ENCODE measurements around the gene LYPD1.

LYPD1 gene

GRCh38 chr2:132697556-132698205 is 27.7 kb upstream of the LYPD1 start:
- DNase-seq (ENCODE audit: low spot score) = no peak
- no peak for TF ChIP-seq CTCF (IDR thresholded peaks at IDR 0.05; ENCODE audit: extremely low read depth, missing control alignments)

GRCh38 chr2:132692816-132693215 is 22.8 kb upstream of the LYPD1 start:
- TF ChIP-seq CTCF (IDR thresholded peaks at IDR 0.05; ENCODE audit: extremely low read depth, missing control alignments) = no peak
- no peak for DNase-seq (ENCODE audit: low spot score)

GRCh38 chr2:132691556-132691955 is 21.6 kb upstream of the LYPD1 start:
- no peak for DNase-seq (ENCODE audit: low spot score)
- TF ChIP-seq CTCF (IDR thresholded peaks at IDR 0.05; ENCODE audit: extremely low read depth, missing control alignments) = no peak

GRCh38 chr2:132690664-132691303 is 20.8 kb upstream of the LYPD1 start:
- DNase-seq (ENCODE audit: low spot score) = no peak
- TF ChIP-seq CTCF (IDR thresholded peaks at IDR 0.05; ENCODE audit: extremely low read depth, missing control alignments) = no peak

GRCh38 chr2:132681766-132682165 is 11.8 kb upstream of the LYPD1 start:
- no peak for DNase-seq (ENCODE audit: low spot score)
- no peak for TF ChIP-seq CTCF (IDR thresholded peaks at IDR 0.05; ENCODE audit: extremely low read depth, missing control alignments)

- TF ChIP-seq CTCF (IDR thresholded peaks at IDR 0.05; ENCODE audit: extremely low read depth, missing control alignments) = no peak
- no peak for DNase-seq (ENCODE audit: low spot score)
These were observed 10.5 kb upstream of the LYPD1 start for GRCh38 chr2:132680544-132680943.

GRCh38 chr2:132678483-132678882 is 8.5 kb upstream of the LYPD1 start:
- no peak for TF ChIP-seq CTCF (IDR thresholded peaks at IDR 0.05; ENCODE audit: extremely low read depth, missing control alignments)
- DNase-seq (ENCODE audit: low spot score) = no peak

Data from GM20000 (cell line).